Stimulated activated CD4-positive, alpha-beta T cell treated with anti-CD3 and anti-CD28 coated beads, Interleukin-4, amount 100 ng/mL, for 24 hours (primary cell): ENCODE measurements around the gene KATNB1.

ENCODE experiments used
- DNase-seq: peaks from one replicate; pipeline ENCODE4 v3.0.0-alpha.2; 2020

Gene KATNB1, protein sequence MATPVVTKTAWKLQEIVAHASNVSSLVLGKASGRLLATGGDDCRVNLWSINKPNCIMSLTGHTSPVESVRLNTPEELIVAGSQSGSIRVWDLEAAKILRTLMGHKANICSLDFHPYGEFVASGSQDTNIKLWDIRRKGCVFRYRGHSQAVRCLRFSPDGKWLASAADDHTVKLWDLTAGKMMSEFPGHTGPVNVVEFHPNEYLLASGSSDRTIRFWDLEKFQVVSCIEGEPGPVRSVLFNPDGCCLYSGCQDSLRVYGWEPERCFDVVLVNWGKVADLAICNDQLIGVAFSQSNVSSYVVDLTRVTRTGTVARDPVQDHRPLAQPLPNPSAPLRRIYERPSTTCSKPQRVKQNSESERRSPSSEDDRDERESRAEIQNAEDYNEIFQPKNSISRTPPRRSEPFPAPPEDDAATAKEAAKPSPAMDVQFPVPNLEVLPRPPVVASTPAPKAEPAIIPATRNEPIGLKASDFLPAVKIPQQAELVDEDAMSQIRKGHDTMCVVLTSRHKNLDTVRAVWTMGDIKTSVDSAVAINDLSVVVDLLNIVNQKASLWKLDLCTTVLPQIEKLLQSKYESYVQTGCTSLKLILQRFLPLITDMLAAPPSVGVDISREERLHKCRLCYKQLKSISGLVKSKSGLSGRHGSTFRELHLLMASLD

DNA sequence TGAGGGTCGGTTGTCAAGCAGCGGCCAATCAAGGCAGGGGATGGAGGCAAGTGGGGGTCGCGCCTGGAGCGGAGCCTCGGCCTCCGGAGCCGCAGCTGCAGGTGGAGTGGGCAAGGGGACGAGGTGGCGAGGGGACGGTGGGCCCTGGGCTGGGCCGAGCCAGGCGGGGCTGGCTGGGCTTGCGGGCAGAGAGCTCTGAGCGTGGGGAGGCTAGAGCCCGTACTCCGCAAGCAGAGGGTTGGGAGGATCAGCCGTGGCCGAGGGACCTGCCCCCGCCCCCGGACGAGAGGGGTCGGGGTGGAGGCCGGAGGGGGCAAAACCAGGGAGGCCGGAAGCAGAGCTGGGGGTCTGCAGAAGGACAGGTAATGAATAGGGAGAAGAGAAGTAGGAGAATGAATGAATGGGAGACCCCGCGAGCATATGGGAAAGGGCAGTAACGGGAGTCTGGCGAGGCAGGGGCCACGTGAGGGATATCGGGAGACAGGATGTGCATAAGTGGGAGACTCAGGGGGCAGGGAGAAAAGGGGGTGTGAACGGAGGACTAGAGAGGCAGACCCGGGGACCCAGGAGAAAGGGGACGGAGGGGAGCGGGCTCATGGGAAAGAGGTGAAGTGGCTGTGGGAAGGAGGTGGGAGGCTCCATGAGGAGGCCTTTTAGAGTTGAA is at the start of gene KATNB1:
TSS of gene KATNB1 (plus strand) at position 16 of the 664 bp plus-strand sequence. CDS start 1,474 bp downstream, outside the sequence.
- no peak for DNase-seq

DNA sequence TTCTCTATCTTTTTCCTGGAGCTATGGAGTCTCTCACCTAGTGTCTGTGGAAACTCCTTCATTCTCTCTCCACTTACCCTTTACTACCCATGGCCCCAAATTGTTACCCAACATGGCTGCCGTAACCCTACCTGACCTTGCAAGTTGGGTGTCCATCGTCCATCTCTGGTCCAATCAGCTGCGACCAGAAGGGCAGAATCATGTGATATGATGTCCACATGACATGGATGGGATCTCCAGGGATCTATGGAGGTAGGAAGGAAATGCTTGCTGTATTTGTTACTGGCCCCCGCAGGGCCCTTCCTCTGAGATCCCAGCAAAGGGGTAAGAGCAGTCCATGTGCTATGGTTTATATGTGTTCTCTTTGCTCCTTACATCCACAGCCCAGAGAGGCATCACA is 49.0 kb upstream of the KATNB1 start:
- DNase-seq, result no peak

DNA sequence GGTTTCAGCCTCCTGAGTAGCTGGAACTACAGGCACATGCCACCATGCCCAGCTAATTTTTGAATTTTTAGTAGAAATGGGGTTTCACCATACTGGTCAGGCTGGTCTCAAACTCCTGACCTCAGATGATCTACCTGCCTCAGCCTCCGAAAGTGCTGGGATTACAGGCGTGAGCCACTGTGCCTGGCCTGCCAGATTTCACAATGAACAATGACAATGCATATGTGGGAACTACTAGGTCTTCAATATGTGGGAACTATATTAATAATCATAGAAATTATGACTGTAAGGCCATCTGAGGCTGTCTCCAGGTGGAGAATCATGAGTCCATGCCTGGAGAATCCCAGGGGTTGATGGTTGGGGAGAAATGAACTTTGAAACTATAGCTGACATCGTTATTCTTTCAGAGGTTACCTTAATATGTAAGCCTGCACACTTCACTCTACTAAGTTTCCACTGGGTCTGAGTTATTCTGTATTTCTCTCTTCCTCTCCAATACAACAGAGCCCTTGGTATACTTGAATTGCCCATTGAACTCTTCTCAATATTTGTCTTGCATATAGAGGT is 48.1 kb upstream of the KATNB1 start:
- DNase-seq, result no peak

DNA sequence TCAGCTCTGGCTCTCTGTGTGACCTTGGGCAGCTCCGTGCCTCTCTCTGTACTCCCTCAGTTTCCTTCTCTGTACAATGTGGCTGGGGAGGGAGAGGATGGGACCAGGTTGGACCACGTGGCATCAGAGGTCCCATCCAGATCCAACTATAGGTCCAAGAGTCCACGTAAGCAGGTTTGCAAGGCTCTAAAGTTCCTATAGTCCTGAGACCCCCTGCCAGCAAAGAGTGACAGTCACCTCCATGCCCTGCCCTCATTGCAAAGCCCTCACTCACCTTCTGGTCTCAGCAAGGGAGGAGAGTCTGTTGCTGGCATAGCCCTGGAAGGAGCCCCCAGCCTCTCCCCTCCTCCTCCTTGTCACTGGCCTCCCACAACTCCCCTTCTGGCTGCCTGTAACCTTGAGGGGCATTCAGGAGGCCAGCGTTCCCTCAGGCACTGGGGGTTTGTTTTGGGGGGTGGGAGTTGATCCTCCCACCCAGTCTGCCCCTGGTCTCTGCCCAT is 47.0 kb upstream of the KATNB1 start:
- DNase-seq, result no peak

DNA sequence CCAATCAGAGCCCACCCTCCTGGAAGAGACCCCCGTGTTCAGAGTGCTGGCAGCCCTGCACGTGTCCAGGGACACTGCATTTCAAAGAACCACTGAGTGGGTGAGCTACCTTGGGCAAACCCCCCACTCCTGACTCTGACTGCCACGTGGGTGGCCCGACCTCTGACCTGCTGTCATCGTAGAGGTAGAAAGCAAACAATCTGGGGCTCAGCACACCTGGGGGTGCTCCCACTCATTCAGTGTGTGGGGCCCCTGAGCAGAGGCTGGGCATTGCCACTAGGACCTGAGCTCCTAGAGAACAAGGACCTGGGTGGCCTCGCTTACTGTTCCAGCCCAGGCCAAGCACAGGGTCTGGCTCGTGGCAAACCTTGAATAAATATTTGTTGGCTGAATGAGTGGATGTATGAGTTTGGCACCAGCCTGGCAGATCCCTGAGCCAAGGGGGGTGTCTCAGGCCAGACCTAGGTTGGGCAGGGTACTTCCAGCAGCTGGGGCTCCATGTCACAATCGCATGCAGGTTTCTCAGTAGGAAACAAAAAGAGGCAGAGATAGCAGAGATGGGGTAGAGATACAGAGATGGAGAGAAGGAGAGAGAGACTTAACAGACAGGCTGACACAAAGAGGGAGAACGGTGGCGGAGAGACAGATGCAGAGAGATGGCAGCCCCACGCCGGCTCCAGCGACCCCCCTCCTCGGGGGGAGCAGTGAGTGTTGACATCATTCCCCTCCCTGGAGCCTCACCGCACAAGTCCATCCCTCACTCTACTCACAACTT is 46.4 kb upstream of the KATNB1 start:
- no peak for DNase-seq

DNA sequence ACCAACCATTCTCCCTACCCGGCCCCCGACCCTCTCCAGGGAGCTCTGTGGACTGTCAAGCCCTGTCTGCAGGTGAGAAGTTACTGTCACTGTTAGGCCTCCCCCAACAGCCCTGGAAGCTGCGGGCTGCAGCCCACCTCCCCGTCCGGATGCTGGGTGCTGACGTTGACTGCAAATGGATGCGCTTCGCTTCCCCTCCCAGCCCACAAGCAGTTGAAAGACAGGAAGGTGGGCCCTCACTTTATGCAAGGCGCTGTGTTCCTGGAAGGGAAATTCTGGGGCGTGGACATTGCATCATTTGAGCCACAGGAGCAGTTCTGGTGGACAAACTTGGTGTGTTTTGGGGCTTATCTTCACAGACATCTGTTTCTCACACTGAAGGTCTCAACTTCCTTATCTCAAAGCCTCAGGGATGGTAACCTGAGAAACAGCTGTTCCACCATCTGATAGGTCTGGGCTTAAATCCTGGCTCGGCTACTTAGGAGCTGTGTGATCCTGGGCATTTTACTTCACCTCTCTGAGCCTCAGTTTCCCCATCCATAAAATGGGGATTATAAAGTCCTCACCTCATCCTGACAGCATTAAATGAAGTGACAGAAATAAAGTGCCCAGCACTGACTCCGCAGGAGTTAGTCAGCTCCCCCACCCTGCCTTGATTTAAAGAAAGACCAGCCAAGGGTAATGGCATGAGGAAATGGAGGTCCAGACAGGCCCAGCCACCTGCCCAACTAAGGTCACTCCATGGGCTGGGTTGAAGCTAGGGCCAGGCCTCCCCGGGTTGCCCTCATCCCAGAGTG is 45.6 kb upstream of the KATNB1 start:
- no peak for DNase-seq

DNA sequence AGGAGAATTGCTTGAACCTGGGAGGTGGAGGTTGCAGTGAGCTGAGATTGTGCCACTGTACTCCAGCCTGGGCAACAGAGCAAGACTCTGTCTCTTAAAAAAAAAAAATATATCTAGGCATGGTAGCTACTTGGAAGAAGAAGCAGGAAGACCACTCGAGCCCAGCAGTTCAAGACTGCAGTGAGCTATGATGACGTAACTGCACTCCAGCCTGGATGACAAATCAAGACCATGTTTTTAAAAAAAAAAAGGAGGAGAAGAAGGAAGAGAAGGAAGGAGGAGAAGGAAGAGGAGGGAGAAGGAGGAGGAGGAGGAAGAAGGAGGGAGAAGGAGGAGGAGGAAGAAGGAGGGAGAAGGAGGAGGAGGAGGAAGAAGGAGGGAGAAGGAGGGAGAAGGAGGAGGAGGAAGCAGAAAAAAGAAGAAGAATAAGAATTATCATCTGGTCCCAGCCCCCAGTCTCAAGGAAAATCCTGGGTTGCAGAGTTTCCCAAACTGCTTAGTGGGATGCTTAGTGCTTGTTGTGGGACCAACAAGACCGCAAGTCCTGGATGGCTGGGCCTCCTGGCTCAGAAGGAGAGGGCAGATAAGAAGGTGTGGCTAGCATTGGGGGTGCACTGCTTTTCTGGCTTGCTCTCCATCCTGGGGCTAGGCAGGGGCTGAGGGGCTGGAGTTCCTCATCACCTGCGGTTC is 44.6 kb upstream of the KATNB1 start:
- DNase-seq, result no peak

DNA sequence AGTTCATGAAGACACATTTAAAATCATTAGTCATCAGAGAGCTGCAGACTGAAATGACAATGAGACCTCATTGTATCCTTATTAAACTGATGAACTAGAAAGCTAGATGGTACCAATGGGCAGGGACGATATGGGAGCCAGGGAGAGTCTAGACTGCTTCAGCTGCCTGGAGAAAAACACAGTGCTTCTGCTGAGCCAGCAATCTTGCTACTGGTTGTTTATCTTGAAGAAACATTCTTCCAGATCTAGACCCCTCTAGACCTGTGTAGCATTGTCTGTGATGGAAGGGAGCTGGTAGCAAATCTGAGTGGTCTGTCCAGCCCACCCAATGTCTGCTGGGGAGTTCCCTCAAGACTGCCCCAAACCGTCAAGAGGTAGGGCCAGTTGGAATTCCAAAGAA is 42.9 kb upstream of the KATNB1 start:
- no peak for DNase-seq

DNA sequence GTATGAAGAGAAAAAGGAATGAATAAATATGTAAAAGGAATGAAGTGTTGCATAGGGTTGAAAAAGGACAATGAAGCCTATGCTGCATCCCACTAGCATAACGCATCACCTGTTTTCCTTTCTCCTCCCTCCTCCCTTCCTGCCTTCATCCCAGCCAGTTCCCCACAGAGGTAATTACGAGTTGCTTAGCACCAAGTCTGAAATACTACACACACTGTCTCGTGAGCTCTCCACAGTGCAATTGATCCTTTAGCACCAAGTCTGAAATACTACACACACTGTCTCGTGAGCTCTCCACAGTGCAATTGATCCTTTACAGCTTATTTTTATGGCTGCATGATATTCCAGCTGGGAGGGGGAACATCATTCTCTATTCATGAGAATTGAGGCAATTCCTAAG is 42.0 kb upstream of the KATNB1 start:
- no peak for DNase-seq

DNA sequence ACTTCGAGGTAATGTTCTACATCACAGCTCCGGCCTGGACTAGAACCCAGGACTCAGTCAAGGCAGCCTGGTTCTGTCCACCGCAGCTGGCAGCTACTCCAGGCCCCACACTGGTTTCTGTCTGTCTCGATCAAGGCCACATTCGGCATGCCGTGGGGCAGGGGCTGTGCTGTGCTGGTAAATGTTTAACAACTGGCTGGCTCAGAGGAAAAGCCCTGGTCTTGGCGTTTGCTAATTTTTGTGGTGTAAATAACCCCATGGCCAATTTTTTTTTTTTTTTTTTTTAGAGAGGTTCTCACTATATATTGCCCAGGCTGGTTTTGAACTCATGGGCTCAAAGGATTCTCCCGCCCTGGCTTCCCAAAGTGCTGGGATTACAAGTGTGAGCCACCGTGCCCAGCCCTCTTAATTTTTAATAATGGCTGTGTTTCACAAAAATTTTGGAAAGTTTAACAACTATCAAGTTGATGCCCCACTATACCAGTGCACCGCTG is 41.3 kb upstream of the KATNB1 start:
- DNase-seq, result no peak

DNA sequence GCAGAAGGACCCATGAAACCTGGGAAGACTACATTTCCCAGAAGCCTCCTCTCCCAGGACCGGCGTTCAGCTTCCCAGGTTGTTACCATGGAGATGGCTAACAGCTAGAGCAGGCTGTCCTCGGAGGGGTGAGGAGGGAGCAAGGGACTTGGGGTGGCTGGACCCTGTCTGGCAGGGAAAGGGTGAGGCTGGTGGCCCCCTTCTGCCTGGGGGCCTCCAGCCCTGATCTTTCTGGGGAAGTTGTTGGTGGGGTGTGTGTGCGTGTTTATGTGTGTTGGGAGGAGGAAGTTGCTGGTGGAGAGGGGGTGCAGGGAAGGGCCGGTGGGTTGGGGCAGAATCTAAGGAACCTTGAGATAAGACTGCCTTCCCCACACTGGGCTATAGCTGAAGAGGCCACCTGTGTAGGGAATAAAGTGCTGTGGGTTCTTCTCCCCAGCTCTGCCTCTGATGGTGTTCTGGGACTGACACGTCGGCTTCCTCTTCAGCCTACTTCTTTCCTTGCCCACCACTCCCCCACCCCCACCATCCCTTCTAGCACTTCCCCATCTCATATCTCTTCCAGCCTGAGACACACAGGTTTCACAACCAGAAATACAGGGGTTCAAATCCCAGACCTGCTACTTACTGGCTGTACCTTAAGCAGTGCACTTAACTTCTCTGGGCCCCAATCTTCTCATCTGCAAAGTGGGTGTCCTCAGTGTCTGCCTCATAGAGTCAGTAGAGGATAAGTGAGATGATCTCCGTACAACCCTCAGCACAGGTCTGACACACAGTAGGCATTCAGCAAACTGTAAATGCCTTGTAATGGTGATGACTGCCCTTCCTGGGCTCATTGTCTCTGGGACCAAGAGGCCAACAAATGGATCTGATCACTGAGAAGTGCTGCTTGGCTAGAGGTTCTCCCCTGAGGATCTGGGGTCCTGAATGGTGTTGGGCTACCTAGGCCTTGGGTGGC is 40.6 kb upstream of the KATNB1 start, which contains the start of gene DRC7:
TSS of gene DRC7 (plus strand) at position 82 of the 955 bp plus-strand sequence. CDS start 3,144 bp downstream, outside the sequence.
- no peak for DNase-seq

DNA sequence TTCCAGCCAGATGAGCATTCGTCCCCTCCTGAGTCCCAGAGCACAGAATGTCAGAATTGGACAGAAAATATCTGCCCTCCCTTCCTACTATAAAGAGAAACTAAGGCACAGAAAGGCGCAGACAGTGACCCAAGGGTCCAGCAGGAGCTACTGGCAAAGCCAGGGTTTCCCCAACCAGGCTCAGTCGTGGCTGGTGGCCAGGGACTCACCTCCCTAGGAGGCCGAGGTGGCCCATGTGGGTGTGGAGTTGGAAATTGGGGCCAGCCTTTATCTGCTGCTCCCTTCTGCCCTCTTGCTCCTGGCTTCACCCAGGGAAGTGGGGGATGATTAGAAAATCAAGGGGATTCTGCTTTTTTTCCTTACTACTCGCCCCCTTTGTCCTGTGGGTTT is 39.9 kb upstream of the KATNB1 start:
- DNase-seq, result no peak

DNA sequence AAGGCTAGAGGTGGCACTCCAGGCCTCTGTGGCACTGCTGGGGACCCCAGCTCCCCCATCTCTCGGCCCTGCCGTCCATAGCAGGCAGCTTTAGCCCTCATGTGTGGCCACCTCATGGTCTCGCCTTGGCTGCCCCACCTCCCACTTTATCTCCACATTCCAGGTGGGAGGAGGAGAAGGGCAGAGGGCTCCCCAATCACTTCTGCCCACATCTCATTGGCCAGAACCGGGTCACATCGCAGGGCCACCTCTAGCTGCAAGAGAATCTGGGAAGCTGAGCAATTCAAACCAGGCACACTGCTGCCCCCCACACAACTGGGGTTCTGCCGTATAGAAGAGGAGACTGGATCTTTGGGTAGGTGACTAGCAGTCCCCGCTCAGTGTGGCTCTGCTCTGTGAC is 39.3 kb upstream of the KATNB1 start:
- no peak for DNase-seq

DNA sequence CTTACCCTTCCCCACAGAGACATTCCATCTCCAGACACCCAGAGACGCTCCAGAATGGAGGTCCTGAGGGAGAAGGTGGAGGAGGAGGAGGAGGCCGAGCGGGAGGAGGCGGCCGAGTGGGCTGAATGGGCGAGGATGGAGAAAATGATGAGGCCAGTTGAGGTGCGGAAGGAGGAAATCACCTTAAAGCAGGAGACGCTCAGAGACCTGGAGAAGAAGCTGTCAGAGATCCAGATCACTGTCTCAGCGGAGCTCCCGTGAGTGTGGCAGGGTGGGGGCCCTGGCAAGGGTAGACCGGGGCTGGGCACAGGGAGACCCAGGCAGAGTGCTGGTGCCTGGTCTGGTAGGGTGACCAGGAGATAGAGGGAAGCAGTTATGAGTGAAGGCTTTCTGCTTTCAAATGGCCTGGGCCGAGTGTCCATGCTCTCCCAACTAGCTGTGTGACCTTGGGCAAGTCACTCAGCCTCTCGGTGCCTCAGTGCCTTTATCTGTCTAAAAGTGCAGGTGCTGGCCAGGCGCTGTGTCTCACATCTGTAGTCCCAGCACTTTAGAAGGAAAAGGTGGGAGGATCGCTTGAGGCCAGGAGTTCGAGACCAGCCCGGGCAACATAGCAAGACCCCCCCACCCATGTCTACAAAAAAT is 37.6 kb upstream of the KATNB1 start:
- no peak for DNase-seq

DNA sequence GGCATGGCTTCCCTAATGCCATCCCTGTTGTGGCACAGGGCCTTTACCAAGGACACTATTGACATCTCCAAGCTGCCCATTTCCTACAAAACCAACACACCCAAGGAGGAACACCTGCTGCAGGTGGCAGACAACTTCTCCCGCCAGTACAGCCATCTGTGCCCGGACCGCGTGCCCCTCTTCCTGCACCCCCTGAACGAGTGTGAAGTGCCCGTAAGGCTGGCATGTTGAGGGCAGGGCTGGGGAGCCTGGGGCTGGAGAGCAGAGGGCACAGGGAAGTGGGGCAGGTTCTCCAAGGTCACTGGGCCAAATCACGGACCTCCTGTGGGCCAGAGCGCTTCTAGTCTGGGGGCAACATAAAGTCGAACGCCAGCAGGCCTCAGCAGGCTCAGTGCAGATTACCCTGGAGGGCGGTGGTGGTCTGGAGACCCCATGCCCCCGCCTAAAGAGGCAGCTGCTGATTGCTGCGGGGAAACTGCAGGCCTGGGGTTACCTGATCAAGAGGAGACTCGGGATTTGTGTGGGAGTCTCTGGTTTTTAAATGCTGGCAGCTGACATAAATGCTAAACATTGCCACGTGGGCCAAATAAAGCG is 36.7 kb upstream of the KATNB1 start:
- DNase-seq, result no peak

DNA sequence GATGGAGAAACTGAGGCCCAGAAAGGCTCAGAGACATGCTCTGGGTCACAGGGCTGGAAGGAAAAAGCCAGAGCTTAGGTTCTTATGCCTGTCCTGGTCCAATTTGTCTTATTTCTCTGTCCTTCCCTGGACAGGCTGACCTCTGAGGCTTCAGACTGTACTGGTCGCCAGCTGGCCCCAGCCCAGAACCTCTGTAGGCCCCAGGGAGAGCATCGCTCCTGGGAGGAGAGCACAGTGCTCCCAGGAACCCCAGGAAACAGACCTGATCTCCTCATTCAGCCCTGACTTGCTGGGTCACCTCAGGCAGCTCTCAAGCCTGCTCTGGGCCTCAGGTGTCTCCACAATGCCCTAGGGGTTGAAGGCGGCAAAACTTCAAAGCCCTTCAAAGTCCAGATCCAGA is 36.1 kb upstream of the KATNB1 start:
- DNase-seq, result no peak

DNA sequence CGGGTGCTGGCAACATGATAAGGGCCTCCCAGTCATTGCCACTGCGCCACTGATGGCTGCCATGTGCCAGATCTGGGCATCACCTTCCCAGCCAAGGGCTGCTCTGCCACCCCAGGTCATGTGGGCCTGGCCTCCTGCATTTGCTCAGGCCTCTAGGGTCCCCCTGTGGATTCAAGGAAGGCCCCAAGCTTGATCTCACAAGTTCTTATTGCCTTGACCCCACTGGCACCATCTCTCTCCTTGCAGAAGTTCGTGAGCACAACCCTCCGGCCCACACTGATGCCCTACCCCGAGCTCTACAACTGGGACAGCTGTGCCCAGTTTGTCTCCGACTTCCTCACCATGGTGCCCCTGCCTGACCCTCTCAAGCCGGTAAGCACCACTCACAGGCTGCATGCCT is 35.7 kb upstream of the KATNB1 start:
- DNase-seq, result no peak

DNA sequence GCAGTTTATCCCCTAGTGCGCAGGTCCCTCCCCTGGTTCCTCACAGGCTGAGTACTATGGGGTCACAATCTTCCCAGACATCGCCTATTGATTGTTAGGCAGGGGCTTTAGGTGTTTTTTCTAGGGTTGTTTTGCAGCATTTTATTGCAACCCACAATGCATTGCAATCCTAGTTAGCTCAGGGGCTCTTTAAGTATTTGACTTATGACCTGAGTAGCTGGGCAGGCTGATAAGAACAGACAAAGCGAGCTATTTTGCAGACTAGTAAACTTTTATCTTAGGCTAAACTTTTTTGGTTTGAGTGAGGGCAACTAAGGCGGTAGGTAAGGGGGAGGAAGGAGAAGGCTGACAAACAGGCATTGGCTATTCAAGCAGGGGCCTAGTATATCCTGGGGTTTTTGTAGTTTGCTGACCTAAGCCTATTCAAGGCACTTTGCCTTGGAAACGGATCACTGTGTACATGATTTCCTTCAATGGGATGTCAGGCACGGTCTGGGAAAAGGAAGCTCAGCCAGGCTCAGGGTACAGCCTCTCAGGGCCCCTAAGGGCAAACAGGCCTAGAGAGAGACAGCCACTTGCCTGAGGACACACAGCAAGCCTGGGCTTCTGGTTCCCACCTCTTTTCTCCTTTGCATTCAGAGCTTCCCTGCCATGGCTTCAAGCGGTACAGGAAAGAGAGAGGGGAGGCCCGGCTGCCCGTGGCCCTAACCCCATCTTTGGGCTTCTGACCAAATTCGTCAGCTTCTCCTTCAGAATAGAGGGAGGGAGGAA is 34.6 kb upstream of the KATNB1 start:
- no peak for DNase-seq
